Breast epithelium (tissue), 4 donors: ENCODE data around the gene ANK2. TPM values are rescaled to one million over a fixed set of nuclear protein-coding genes. Genes with fewer than 3 reads are reported as not detected.

Experiments
- DNase-seq, 2 donors: peaks; one replicate each; pipeline ENCODE4 v3.0.0-alpha.2; 2019; ENCODE audit warnings: low spot score in 2 of 2
- H3K27ac ChIP-seq, 2 donors: fragments of 200-600 bp; sonication (generic) in 1 of 2; one replicate each; pipeline ENCODE4 v1.5.1; 2016 to 2019; ENCODE audit warnings: mild to moderate bottlenecking in 1 of 2
- H3K27me3 ChIP-seq, 2 donors: fragments of 200-600 bp; sonication (generic) in 1 of 2; one replicate each; pipeline versions ENCODE4 v1.5.1 to v1.6.0; 2017 to 2019; ENCODE audit warnings: control low read depth in 1 of 2, mild to moderate bottlenecking in 1 of 2
- H3K36me3 ChIP-seq: fragments of 200-600 bp; one replicate; pipeline ENCODE4 v1.5.1; 2019
- H3K4me1 ChIP-seq, 2 donors: fragments of 200-600 bp; sonication (generic); one replicate each; pipeline ENCODE4 v1.5.1; 2016 to 2019; ENCODE audit warnings: control low read depth in 1 of 2
- H3K4me3 ChIP-seq, 3 donors: fragments of 200-600 bp; sonication (generic); 1 replicate in 2 of 3; 2 replicates in 1 of 3; pipeline ENCODE4 v1.5.1; 2016 to 2019; ENCODE audit warnings: mild to moderate bottlenecking in 3 of 3, moderate library complexity in 2 of 3
- H3K9me3 ChIP-seq, 2 donors: fragments of 200-600 bp; sonication (generic) in 1 of 2; one replicate each; pipeline ENCODE4 v1.5.1; 2016 to 2019; ENCODE audit warnings: control low read depth in 1 of 2
- POLR2A ChIP-seq: fragments of 450-650 bp; IDR thresholded peaks from one replicate; pipeline ENCODE4 v1.6.1; 2016; ENCODE audit warnings: antibody characterized with exemption, mild to moderate bottlenecking, moderate library complexity
- POLR2AphosphoS5 ChIP-seq, 3 donors: sonication (generic); formaldehyde crosslinking; IDR thresholded peaks; one replicate each; pipeline ENCODE4 v1.6.1; 2017; ENCODE audit warnings: antibody characterized with exemption in 3 of 3
- intact Hi-C: fragments of 100-400 bp; cut with DNase I; formaldehyde crosslinking; loops from one replicate; pipeline ENCODE4 v1.15.1; 2023; ENCODE audit warnings: low total_unique reads
- total RNA-seq, 3 donors: library from RNA; depleted of rRNA; stranded (reverse); fragments of >200 nt; gene quantifications; one replicate each; pipeline ENCODE4 v1.1.0, GENCODE V29; 2016
- TF ChIP-seq, protein P1 (sequence below), 3 donors: fragments of 450-650 bp; IDR thresholded peaks; one replicate each; pipeline ENCODE4 v1.5.1; 2016 to 2017; ENCODE audit warnings: antibody characterized with exemption in 3 of 3, mild to moderate bottlenecking in 3 of 3, moderate library complexity in 3 of 3

ANK2 gene
- total RNA-seq, 3 donors from 2014 or later = 22.0 to 145 (median 36.7) TPM

DNA sequence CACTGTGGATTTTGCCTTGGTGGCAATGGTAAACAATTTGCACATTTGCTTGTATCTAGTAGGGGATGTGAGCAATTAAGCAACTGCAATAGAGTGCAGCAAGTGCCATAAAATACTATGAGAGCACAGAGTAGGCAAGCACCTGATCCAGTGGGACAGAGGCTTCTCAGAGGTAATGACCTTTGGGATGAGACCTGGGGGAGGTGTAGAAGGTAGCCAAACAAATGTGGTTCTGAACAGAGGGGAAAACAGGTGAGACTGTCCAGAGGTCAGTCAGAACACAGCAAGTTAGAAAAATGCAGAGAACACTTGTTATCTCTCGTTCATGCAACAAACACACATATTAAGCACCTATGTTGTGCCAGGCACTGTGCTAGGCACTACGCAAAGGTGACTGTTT, 21.4 kb upstream of the ANK2 start:
- TF ChIP-seq POLR2AphosphoS5 (IDR thresholded peaks at IDR 0.05) (no peak), POLR2A (no peak)
- TF ChIP-seq, protein P1, sequence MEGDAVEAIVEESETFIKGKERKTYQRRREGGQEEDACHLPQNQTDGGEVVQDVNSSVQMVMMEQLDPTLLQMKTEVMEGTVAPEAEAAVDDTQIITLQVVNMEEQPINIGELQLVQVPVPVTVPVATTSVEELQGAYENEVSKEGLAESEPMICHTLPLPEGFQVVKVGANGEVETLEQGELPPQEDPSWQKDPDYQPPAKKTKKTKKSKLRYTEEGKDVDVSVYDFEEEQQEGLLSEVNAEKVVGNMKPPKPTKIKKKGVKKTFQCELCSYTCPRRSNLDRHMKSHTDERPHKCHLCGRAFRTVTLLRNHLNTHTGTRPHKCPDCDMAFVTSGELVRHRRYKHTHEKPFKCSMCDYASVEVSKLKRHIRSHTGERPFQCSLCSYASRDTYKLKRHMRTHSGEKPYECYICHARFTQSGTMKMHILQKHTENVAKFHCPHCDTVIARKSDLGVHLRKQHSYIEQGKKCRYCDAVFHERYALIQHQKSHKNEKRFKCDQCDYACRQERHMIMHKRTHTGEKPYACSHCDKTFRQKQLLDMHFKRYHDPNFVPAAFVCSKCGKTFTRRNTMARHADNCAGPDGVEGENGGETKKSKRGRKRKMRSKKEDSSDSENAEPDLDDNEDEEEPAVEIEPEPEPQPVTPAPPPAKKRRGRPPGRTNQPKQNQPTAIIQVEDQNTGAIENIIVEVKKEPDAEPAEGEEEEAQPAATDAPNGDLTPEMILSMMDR (IDR thresholded peaks at IDR 0.05) = no peak
- Histone ChIP-seq H3K4me3 (no peak overlapping the region), H3K36me3 (no peaks in the 10 kb centered on the region)

GRCh38 chr4:113031212-113031611, 18.2 kb upstream of the ANK2 start:
- DNase-seq = no peak
- Histone ChIP-seq H3K27ac (no peak overlapping the region), H3K4me1 (no peaks in the 10 kb centered on the region), H3K36me3 (no peaks in the 10 kb centered on the region), H3K4me3 (no peak overlapping the region), H3K27me3 (no peaks in the 10 kb centered on the region), H3K9me3 (no peaks in the 10 kb centered on the region)
- TF ChIP-seq, protein P1 (IDR thresholded peaks at IDR 0.05) = no peak
- TF ChIP-seq POLR2AphosphoS5 (IDR thresholded peaks at IDR 0.05) (no peak), POLR2A (no peak)
- intact Hi-C loops = no loop called here

More for the DNA sequence above, 21.4 kb upstream of the ANK2 start:
- no peak overlapping the region for H3K27ac ChIP-seq
- H3K9me3 ChIP-seq = no peaks in the 10 kb centered on the region
- DNase-seq = no peak
- intact Hi-C loops = no loop called here
- H3K4me1 ChIP-seq = no peaks in the 10 kb centered on the region
- no peaks in the 10 kb centered on the region for H3K27me3 ChIP-seq

GRCh38 chr4:113040793-113041192, 8.7 kb upstream of the ANK2 start:
- H3K4me3 ChIP-seq = no peak overlapping the region
- no peak overlapping the region for H3K27ac ChIP-seq
- H3K27me3 ChIP-seq = no peaks in the 10 kb centered on the region
- H3K36me3 ChIP-seq = no peaks in the 10 kb centered on the region
- H3K9me3 ChIP-seq = no peaks in the 10 kb centered on the region
- H3K4me1 ChIP-seq = no peaks in the 10 kb centered on the region
- DNase-seq = no peak
- intact Hi-C loops = no loop called here
- TF ChIP-seq, protein P1 (IDR thresholded peaks at IDR 0.05) = no peak
- TF ChIP-seq POLR2AphosphoS5 (IDR thresholded peaks at IDR 0.05) (no peak), POLR2A (no peak)

DNA sequence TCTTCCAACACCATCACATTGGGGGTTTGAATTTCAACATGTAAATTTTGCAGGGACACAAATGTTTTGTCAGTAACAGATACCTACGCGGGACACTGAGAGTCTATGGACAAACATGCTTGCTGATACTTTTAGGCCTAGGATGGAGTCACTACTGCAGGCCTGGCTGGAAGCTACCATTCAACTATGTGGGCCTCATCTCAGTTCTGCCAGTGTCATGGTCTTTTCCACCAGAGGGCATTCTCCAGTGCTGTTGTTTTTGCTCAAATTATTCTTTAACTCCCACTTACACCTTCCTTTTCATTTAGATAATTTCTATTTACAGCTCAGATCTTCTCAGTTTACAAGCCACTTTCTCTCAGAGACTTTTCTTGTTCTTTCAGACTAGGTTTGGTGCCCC, 7.0 kb upstream of the ANK2 start:
- no peaks in the 10 kb centered on the region for H3K4me1 ChIP-seq
- intact Hi-C loops = no loop called here
- H3K4me3 ChIP-seq = no peak overlapping the region
- no peaks in the 10 kb centered on the region for H3K36me3 ChIP-seq
- TF ChIP-seq POLR2A = no peak
- no peak for TF ChIP-seq POLR2AphosphoS5 (IDR thresholded peaks at IDR 0.05)
- TF ChIP-seq, protein P1 (IDR thresholded peaks at IDR 0.05) = no peak
- no peaks in the 10 kb centered on the region for H3K27me3 ChIP-seq
- H3K27ac ChIP-seq = no peak overlapping the region
- H3K9me3 ChIP-seq = no peaks in the 10 kb centered on the region
- DNase-seq = no peak

- Histone ChIP-seq H3K36me3 (no peaks in the 10 kb centered on the region), H3K27ac (no peak overlapping the region), H3K4me1 (no peaks in the 10 kb centered on the region), H3K9me3 (no peaks in the 10 kb centered on the region), H3K4me3 (no peak overlapping the region), H3K27me3 (no peaks in the 10 kb centered on the region)
- no peak for DNase-seq
- intact Hi-C loops = no loop called here
- no peak for TF ChIP-seq POLR2AphosphoS5 (IDR thresholded peaks at IDR 0.05)
- TF ChIP-seq, protein P1 (IDR thresholded peaks at IDR 0.05) = no peak
- no peak for TF ChIP-seq POLR2A
Observed at GRCh38 chr4:113043591-113043990, 5.9 kb upstream of the ANK2 start.
